Hepatocyte (in vitro differentiated cells): ENCODE data around the gene NKPD1. TPM values are rescaled to one million over a fixed set of nuclear protein-coding genes. Genes with fewer than 3 reads are reported as not detected.

Experiments used
- DNase-seq: peaks from one replicate; pipeline ENCODE4 v3.0.0-alpha.2; 2016; ENCODE audit warnings: low spot score
- H2AFZ ChIP-seq: fragments of 200-600 bp; sonication (generic); 2 replicates; pipeline ENCODE4 v1.6.0; 2016; ENCODE audit warnings: antibody characterized with exemption, mild to moderate bottlenecking
- H3K27ac ChIP-seq: fragments of 200-600 bp; sonication (generic); 2 replicates; pipeline ENCODE4 v1.5.1; 2016; ENCODE audit warnings: mild to moderate bottlenecking
- H3K27me3 ChIP-seq: fragments of 200-600 bp; sonication (generic); 2 replicates; pipeline ENCODE4 v1.6.1; 2016
- H3K36me3 ChIP-seq: fragments of 200-600 bp; sonication (generic); replicated peaks from 2 replicates; pipeline ENCODE4 v1.5.1; 2016; ENCODE audit warnings: low read depth; ENCODE audit not compliant: insufficient read depth
- H3K4me1 ChIP-seq: fragments of 200-600 bp; sonication (generic); 2 replicates; pipeline ENCODE4 v1.5.1; 2016; ENCODE audit warnings: mild to moderate bottlenecking, moderate library complexity; ENCODE audit not compliant: insufficient read depth
- H3K4me2 ChIP-seq: fragments of 200-600 bp; sonication (generic); 2 replicates; pipeline ENCODE4 v1.6.0; 2016
- H3K4me3 ChIP-seq: fragments of 200-600 bp; sonication (generic); 2 replicates; pipeline ENCODE4 v1.5.1; 2016; ENCODE audit warnings: mild to moderate bottlenecking
- H3K79me2 ChIP-seq: fragments of 200-600 bp; sonication (generic); 2 replicates; pipeline ENCODE4 v1.6.0; 2017; ENCODE audit warnings: mild to moderate bottlenecking
- H3K9me2 ChIP-seq: fragments of 200-600 bp; sonication (generic); replicated peaks from 2 replicates; pipeline ENCODE4 v1.6.0; 2017; ENCODE audit warnings: mild to moderate bottlenecking; ENCODE audit not compliant: insufficient read depth
- H3K9me3 ChIP-seq: fragments of 200-600 bp; sonication (generic); 2 replicates; pipeline ENCODE4 v1.5.1; 2016; ENCODE audit warnings: low read depth, mild to moderate bottlenecking
- H4K20me1 ChIP-seq: fragments of 200-600 bp; sonication (generic); 2 replicates; pipeline ENCODE4 v1.6.0; 2016; ENCODE audit warnings: mild to moderate bottlenecking; ENCODE audit not compliant: insufficient read depth, poor library complexity, severe bottlenecking
- EZH2 ChIP-seq: fragments of 200-600 bp; sonication (generic); IDR thresholded peaks from 2 replicates; pipeline ENCODE4 v1.6.1; 2016; ENCODE audit warnings: antibody characterized with exemption, mild to moderate bottlenecking, borderline replicate concordance
- EZH2phosphoT487 ChIP-seq: fragments of 200-600 bp; sonication (generic); IDR thresholded peaks from one replicate; pipeline ENCODE4 v1.6.1; 2018; ENCODE audit warnings: antibody characterized with exemption, mild to moderate bottlenecking, low read depth, moderate library complexity; ENCODE audit not compliant: unreplicated experiment, severe bottlenecking
- WGBS: methylation state at CpG from one replicate; pipeline ENCODE4 v1.1.6; 2016; ENCODE audit warnings: low lambda C conversion rate; ENCODE audit errors: missing lambda C conversion rate; 5-methylcytosine and 5-hydroxymethylcytosine counted together
- polyA plus RNA-seq: library from polyadenylated mRNA; unstranded; fragments of >200 nt; fragmentation: Nextera tagmentation; extraction: Ambion mirVana; gene quantifications from 2 replicates; pipeline ENCODE4 v1.2.1, GENCODE V29; 2016
- total RNA-seq: library from RNA; depleted of rRNA; stranded (reverse); fragments of >200 nt; gene quantifications from 2 replicates; pipeline ENCODE4 v1.2.3, GENCODE V29; 2014
- TF ChIP-seq, protein P1 (sequence below): fragments of 200-600 bp; sonication (generic); IDR thresholded peaks from 2 replicates; pipeline ENCODE4 v1.5.1; 2016; ENCODE audit warnings: antibody characterized with exemption, mild to moderate bottlenecking; ENCODE audit not compliant: poor library complexity

The NKPD1 gene
- total and polyA plus RNA-seq, 2 experiments from 2014 or later, result 0.27 to 0.50 TPM

- Histone ChIP-seq H3K27me3 (no peaks in the 10 kb centered on the region), H3K4me3 (no peak overlapping the region), H3K4me1 (peaks cover 9% of the 10 kb centered on the region), H3K4me2 (no peak overlapping the region), H2AFZ (no peak overlapping the region), H3K9me2 (no peaks in the 10 kb centered on the region), H3K9me3 (no peaks in the 10 kb centered on the region), H3K36me3 (no peaks in the 10 kb centered on the region), H3K79me2 (no peaks in the 10 kb centered on the region), H4K20me1 (no peaks in the 10 kb centered on the region), H3K27ac (no peak overlapping the region)
- DNase-seq, result no peak
- WGBS, result 71% methylated on average over 10 of the region's 14 CpGs
- TF ChIP-seq, protein P1, sequence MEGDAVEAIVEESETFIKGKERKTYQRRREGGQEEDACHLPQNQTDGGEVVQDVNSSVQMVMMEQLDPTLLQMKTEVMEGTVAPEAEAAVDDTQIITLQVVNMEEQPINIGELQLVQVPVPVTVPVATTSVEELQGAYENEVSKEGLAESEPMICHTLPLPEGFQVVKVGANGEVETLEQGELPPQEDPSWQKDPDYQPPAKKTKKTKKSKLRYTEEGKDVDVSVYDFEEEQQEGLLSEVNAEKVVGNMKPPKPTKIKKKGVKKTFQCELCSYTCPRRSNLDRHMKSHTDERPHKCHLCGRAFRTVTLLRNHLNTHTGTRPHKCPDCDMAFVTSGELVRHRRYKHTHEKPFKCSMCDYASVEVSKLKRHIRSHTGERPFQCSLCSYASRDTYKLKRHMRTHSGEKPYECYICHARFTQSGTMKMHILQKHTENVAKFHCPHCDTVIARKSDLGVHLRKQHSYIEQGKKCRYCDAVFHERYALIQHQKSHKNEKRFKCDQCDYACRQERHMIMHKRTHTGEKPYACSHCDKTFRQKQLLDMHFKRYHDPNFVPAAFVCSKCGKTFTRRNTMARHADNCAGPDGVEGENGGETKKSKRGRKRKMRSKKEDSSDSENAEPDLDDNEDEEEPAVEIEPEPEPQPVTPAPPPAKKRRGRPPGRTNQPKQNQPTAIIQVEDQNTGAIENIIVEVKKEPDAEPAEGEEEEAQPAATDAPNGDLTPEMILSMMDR, result no peak
- no peak for TF ChIP-seq EZH2
- TF ChIP-seq EZH2phosphoT487, result no peak
These were observed 6.0 kb upstream of the NKPD1 start for GRCh38 chr19:45166723-45167252.

- peak overlapping the region; percentile 52 for H3K4me2 ChIP-seq
- H4K20me1 ChIP-seq, result no peaks in the 10 kb centered on the region
- 47% methylated on average over 27 of the region's 27 CpGs for WGBS
- TF ChIP-seq, protein P1, result peak; percentile 5
- no peak for TF ChIP-seq EZH2phosphoT487
- H3K9me2 ChIP-seq, result no peaks in the 10 kb centered on the region
- peaks cover 9% of the 10 kb centered on the region for H3K4me1 ChIP-seq
- H3K27ac ChIP-seq, result no peak overlapping the region
- no peaks in the 10 kb centered on the region for H3K36me3 ChIP-seq
- H3K79me2 ChIP-seq, result no peaks in the 10 kb centered on the region
- peak; percentile 88 for DNase-seq
- no peak overlapping the region for H2AFZ ChIP-seq
- H3K27me3 ChIP-seq, result no peaks in the 10 kb centered on the region
- no peaks in the 10 kb centered on the region for H3K9me3 ChIP-seq
- H3K4me3 ChIP-seq, result no peak overlapping the region
These were observed 4.0 kb upstream of the NKPD1 start for GRCh38 chr19:45164577-45165335.

DNA sequence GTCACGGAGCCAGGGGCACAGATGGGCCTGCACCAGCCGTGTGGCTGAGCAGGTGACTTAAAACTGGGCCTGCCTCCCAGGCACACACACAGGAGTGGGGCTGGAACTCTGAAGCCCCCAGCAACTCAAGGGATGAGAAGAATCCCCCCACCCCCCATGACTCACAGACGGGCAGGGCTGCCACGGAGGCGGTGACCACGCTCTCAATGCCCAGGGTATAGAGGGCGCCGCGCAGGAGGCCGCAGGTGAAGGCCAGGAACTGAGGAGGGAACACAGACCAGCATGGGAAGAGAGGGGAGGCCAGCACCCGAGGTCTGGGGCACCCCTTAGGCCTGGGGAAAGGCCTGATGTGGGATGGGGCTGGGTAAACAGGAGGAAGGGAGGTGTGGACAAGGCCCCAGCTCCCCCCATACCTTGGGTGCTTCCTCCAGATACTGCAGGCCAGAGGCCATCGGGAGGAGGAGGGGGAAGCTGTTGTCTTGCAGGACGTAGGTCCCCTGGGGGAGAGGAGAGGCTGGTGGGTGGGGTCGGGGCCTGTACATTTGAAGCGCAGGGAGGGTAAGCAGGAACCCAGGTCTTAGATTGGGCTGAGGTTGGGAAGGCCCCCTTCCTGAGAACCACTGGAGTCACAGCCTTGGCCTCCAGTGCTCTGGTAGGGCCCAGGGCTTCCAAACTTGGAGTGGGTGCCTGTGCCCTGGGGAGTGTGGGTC is 3.1 kb upstream of the NKPD1 start:
- Histone ChIP-seq H4K20me1 (no peaks in the 10 kb centered on the region), H3K9me3 (no peaks in the 10 kb centered on the region), H3K9me2 (no peaks in the 10 kb centered on the region), H3K27me3 (no peaks in the 10 kb centered on the region), H3K27ac (no peak overlapping the region), H2AFZ (no peak overlapping the region), H3K79me2 (no peaks in the 10 kb centered on the region), H3K4me3 (no peak overlapping the region), H3K4me2 (peak overlapping the region; percentile 52), H3K36me3 (no peaks in the 10 kb centered on the region), H3K4me1 (peaks cover 9% of the 10 kb centered on the region)
- DNase-seq, result no peak
- WGBS, result 86% methylated on average over 13 of the region's 15 CpGs
- TF ChIP-seq EZH2phosphoT487 (no peak), EZH2 (no peak)
- TF ChIP-seq, protein P1, result no peak
